GM21367 (cell line): ENCODE measurements around the gene NEK6.

Experiments
- ATAC-seq: cut with Tn5 transposase; IDR thresholded peaks from one replicate; pipeline ENCODE4 v1.9.1; 2021; ENCODE audit not compliant: unreplicated experiment

NEK6 gene

GRCh38 chr9:124350494-124351263, 92.9 kb downstream of the NEK6 start:
- no peak for ATAC-seq

GRCh38 chr9:124351672-124352468, 94.1 kb downstream of the NEK6 start:
- no peak for ATAC-seq

GRCh38 chr9:124352616-124353015, 94.9 kb downstream of the NEK6 start:
- no peak for ATAC-seq

GRCh38 chr9:124353166-124353768, 95.5 kb downstream of the NEK6 start:
- no peak for ATAC-seq

- no peak for ATAC-seq
These were observed 96.1 kb downstream of the NEK6 start for GRCh38 chr9:124353811-124354274.

GRCh38 chr9:124354346-124355038, 96.7 kb downstream of the NEK6 start:
- no peak for ATAC-seq

GRCh38 chr9:124355039-124355940, 97.5 kb downstream of the NEK6 start:
- ATAC-seq: no peak

- no peak for ATAC-seq
These were observed 98.4 kb downstream of the NEK6 start for GRCh38 chr9:124355941-124356744.

GRCh38 chr9:124356745-124357390, 99.1 kb downstream of the NEK6 start:
- no peak for ATAC-seq

GRCh38 chr9:124357721-124358361, 100.1 kb downstream of the NEK6 start:
- ATAC-seq: no peak

GRCh38 chr9:124358631-124359030, 100.9 kb downstream of the NEK6 start:
- ATAC-seq: no peak

- ATAC-seq: no peak
These were observed 101.7 kb downstream of the NEK6 start for GRCh38 chr9:124359426-124359825.

- ATAC-seq: no peak
These were observed 102.3 kb downstream of the NEK6 start for GRCh38 chr9:124359855-124360678.

- ATAC-seq: no peak
These were observed 103.4 kb downstream of the NEK6 start for GRCh38 chr9:124361128-124361527.

GRCh38 chr9:124363326-124364096, 105.8 kb downstream of the NEK6 start:
- ATAC-seq: no peak

- ATAC-seq: no peak
These were observed 106.4 kb downstream of the NEK6 start for GRCh38 chr9:124364141-124364540.

- ATAC-seq: no peak
These were observed 107.3 kb downstream of the NEK6 start for GRCh38 chr9:124365036-124365435.
